Inflammatory macrophage treated with lipopolysaccharide for 1 hour (primary cell): Measurements from ENCODE around the gene OR56B1.

Experiments
- DNase-seq, 2 donors: peaks; one replicate each; pipeline ENCODE4 v3.0.0-alpha.2; 2020 to 2022

Gene OR56B1

GRCh38 chr11:5737091-5737490, 843 bp downstream of the OR56B1 start:
- no peak for DNase-seq

- no peak for DNase-seq
These were observed 1.6 kb downstream of the OR56B1 start for GRCh38 chr11:5737670-5738392.

- no peak for DNase-seq
These were observed 2.2 kb downstream of the OR56B1 start for GRCh38 chr11:5738431-5738830.

- no peak for DNase-seq
These were observed 10.4 kb downstream of the OR56B1 start for GRCh38 chr11:5746614-5747013.

- no peak for DNase-seq
These were observed 13.6 kb downstream of the OR56B1 start for GRCh38 chr11:5749836-5750235.

- DNase-seq: no peak
These were observed 17.7 kb downstream of the OR56B1 start, which contains the start of gene OR52N4 for GRCh38 chr11:5753943-5754342. Gene OR52N4 (plus strand): TSS chr11:5754243. CDS start chr11:5754741, 498 bp downstream.

GRCh38 chr11:5767056-5767455, 30.8 kb downstream of the OR56B1 start:
- DNase-seq: no peak

- DNase-seq: no peak
These were observed 47.0 kb downstream of the OR56B1 start, which contains the start of gene OR52N5 for GRCh38 chr11:5783255-5783654. Gene OR52N5 (minus strand): TSS chr11:5783355. CDS start chr11:5778634, 4,721 bp downstream.
